ENCODE results near the gene TNFRSF18. TPM values are rescaled to one million over a fixed set of nuclear protein-coding genes. Genes with fewer than 3 reads are reported as not detected.

Gene TNFRSF18
- polyA plus RNA-seq, 1 donor from 2014 or later = not detected

GRCh38 chr1:1232796-1233566 lies 26.6 kb upstream of the TNFRSF18 start:
- Histone ChIP-seq H3F3A (ENCODE audit: insufficient read depth, low read length, poor library complexity, severe bottlenecking) (no peaks in the 10 kb centered on the region), H3K9me2 (ENCODE audit: insufficient read depth, low read length) (no peaks in the 10 kb centered on the region), H3K9ac (ENCODE audit: low read length) (no peak overlapping the region), H4K20me1 (ENCODE audit: insufficient read depth) (no peaks in the 10 kb centered on the region), H3K36me3 (ENCODE audit: insufficient read depth, low read length) (no peaks in the 10 kb centered on the region), H3K79me2 (replicated peaks; ENCODE audit: insufficient read depth, low read length) (peaks cover 24% of the 10 kb centered on the region), H3K27ac (ENCODE audit: low read length) (no peak overlapping the region), H3K27me3 (ENCODE audit: insufficient read depth, low read depth, low read length) (no peaks in the 10 kb centered on the region), H3K4me3 (ENCODE audit: low read length) (peak overlapping the region; percentile 58), H2AFZ (ENCODE audit: low read depth, low read length) (no peak overlapping the region), H3K4me2 (ENCODE audit: low read length) (no peak overlapping the region), H3K9me3 (ENCODE audit: low read length) (no peaks in the 10 kb centered on the region)
- TF ChIP-seq CTCF (IDR thresholded peaks at IDR 0.05; ENCODE audit: poor library complexity, severe bottlenecking) (no peak), EZH2 (IDR thresholded peaks at IDR 0.05; ENCODE audit: borderline replicate concordance, insufficient read depth, low read length, poor library complexity, severe bottlenecking) (no peak), TAF1 (IDR thresholded peaks at IDR 0.05; ENCODE audit: low read depth) (no peak), SMC3 (conservative IDR thresholded peaks at IDR 0.05; ENCODE audit: poor library complexity) (no peak), RAD21 (conservative IDR thresholded peaks at IDR 0.05) (no peak), POLR2AphosphoS5 (IDR thresholded peaks at IDR 0.05) (no peak), REST (IDR thresholded peaks at IDR 0.05; ENCODE audit: borderline replicate concordance) (no peak), MXI1 (conservative IDR thresholded peaks at IDR 0.05; ENCODE audit: poor library complexity, severe bottlenecking) (no peak), EP300 (conservative IDR thresholded peaks at IDR 0.05; ENCODE audit: poor library complexity, severe bottlenecking) (no peak)

- peak within 1 kb of the TSS; percentile 41 for H2AFZ ChIP-seq (ENCODE audit: low read depth, low read length)
- no peaks in the 10 kb centered on the region for H3F3A ChIP-seq (ENCODE audit: insufficient read depth, low read length, poor library complexity, severe bottlenecking)
- no peaks in the 10 kb centered on the region for H3K9me2 ChIP-seq (ENCODE audit: insufficient read depth, low read length)
- no peak for TF ChIP-seq SMC3 (conservative IDR thresholded peaks at IDR 0.05; ENCODE audit: poor library complexity)
- TF ChIP-seq MXI1 (conservative IDR thresholded peaks at IDR 0.05; ENCODE audit: poor library complexity, severe bottlenecking) = peak; percentile 19
- peak within 1 kb of the TSS; percentile 87 for H3K9ac ChIP-seq (ENCODE audit: low read length)
- H3K4me3 ChIP-seq (ENCODE audit: low read length) = peak within 1 kb of the TSS; percentile 94
- peak within 1 kb of the TSS; percentile 95 for H3K4me2 ChIP-seq (ENCODE audit: low read length)
- H4K20me1 ChIP-seq (ENCODE audit: insufficient read depth) = no peaks in the 10 kb centered on the region
- H3K9me3 ChIP-seq (ENCODE audit: low read length) = no peaks in the 10 kb centered on the region
- H3K27ac ChIP-seq (ENCODE audit: low read length) = peak within 1 kb of the TSS; percentile 74
- peaks cover 24% of the 10 kb centered on the region for H3K79me2 ChIP-seq (replicated peaks; ENCODE audit: insufficient read depth, low read length)
- no peaks in the 10 kb centered on the region for H3K27me3 ChIP-seq (ENCODE audit: insufficient read depth, low read depth, low read length)
- H3K36me3 ChIP-seq (ENCODE audit: insufficient read depth, low read length) = no peaks in the 10 kb centered on the region
These were observed 25.9 kb upstream of the TNFRSF18 start, which contains the start of gene B3GALT6 for GRCh38 chr1:1232208-1232795. TSS of gene B3GALT6 (plus strand) at chr1:1232237. CDS start at chr1:1232279, 42 bp downstream.

All from neural cell (in vitro differentiated cells).